Aorta (tissue), 5 donors: ENCODE measurements around the gene TOGARAM1. TPM values are rescaled to one million over a fixed set of nuclear protein-coding genes. Genes with fewer than 3 reads are reported as not detected.
"Not testable (repeated sequence)": the region's sequence is repeated elsewhere in the genome, so short reads cannot be mapped to it uniquely, and the experiment has no call there.

Experiments used
- ATAC-seq: fragments of 200-7000 bp; cut with Tn5 transposase; one replicate; pipeline ENCODE4 v1.9.1; 2022; ENCODE audit warnings: moderate library complexity; ENCODE audit not compliant: low FRiP score
- DNase-seq, 2 donors: peaks; one replicate each; pipeline ENCODE4 v3.0.0-alpha.2; 2020
- H3K27ac ChIP-seq, 2 donors: one replicate each; pipeline ENCODE4 v1.5.1; 2013; ENCODE audit warnings: low read length in 2 of 2, mild to moderate bottlenecking in 2 of 2, moderate library complexity in 2 of 2, control low read depth in 1 of 2, inconsistent platforms in 1 of 2, low read depth in 1 of 2
- H3K27me3 ChIP-seq, 2 donors: one replicate each; pipeline ENCODE4 v1.6.1; 2013; ENCODE audit warnings: control low read depth in 1 of 2, low read length in 1 of 2, mild to moderate bottlenecking in 1 of 2, moderate library complexity in 1 of 2; ENCODE audit not compliant: insufficient read depth in 2 of 2, control insufficient read depth in 1 of 2
- H3K36me3 ChIP-seq, 2 donors: one replicate each; pipeline ENCODE4 v1.6.1; 2013; ENCODE audit warnings: control low read depth in 1 of 2, low read length in 1 of 2, mild to moderate bottlenecking in 1 of 2; ENCODE audit not compliant: insufficient read depth in 2 of 2, control insufficient read depth in 1 of 2
- H3K4me1 ChIP-seq, 2 donors: one replicate each; pipeline ENCODE4 v1.6.1; 2013; ENCODE audit warnings: low read length in 2 of 2, control low read depth in 1 of 2, mild to moderate bottlenecking in 1 of 2, moderate library complexity in 1 of 2; ENCODE audit not compliant: insufficient read depth in 2 of 2, control insufficient read depth in 1 of 2
- H3K4me3 ChIP-seq, 2 donors: one replicate each; pipeline ENCODE4 v1.5.1; 2013; ENCODE audit warnings: low read length in 2 of 2, control low read depth in 1 of 2, mild to moderate bottlenecking in 1 of 2
- H3K9me3 ChIP-seq: one replicate; pipeline ENCODE4 v1.6.1; 2013; ENCODE audit warnings: mild to moderate bottlenecking, low read length; ENCODE audit not compliant: control insufficient read depth
- WGBS, 2 donors: extraction: QIAGEN DNeasy Blood & Tissue Kit; methylation state at CpG; one replicate each; pipeline ENCODE4 v1.1.7; 2013; 5-methylcytosine and 5-hydroxymethylcytosine counted together
- intact Hi-C, 2 donors: fragments of 100-400 bp; cut with DNase I; formaldehyde crosslinking; loops; one replicate each; pipeline versions ENCODE4 v1.14.2 to v1.15.0; 2022
- polyA plus RNA-seq, 2 donors: library from polyadenylated mRNA; stranded (reverse); fragments of 200-250 nt; gene quantifications; one replicate each; pipeline ENCODE4 v1.2.3, GENCODE V29; 2013
- total RNA-seq, 2 donors: library from RNA; stranded (reverse); fragmentation: NEBNext Ultra II Directional; extraction: Animal tissue kit (Norgen Biotek cat#: 25700); gene quantifications; one replicate each; pipeline ENCODE4 v1.2.1, GENCODE V29; 2021
- donor health status: healthy with polysubstance abuse.
- donor health status: Bipolar disorder and iron deficiency.
- donor health status: DM: no; HTN: no; CAD: no.
- donor health status: DM: no; HTN: no; CAD: no.
- donor health status: DM: yes; HTN: yes; CAD: no.

Gene TOGARAM1
- total and polyA plus RNA-seq, 4 donors = 6.1 to 21.4 (median 9.3) TPM

DNA sequence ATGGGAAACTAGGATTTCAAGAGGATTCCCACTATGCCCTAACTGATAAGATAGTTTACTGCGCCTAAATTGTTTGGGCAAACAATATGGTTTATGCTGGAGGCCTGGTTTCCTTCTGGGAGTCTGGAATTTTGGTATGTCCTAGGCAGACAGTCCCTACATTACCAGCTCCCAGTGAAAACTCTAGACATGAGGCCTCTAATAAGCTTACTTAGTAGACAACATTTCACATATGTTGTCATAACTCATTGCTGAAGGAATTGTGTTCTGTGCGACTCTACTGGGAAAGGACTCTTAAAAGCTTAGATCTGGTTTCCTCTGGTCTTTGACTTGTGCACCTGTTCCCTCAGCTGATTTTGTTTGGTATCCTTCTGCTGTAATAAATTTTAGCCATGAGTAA is 104.0 kb downstream of the TOGARAM1 start:
- DNase-seq = no peak
- H3K9me3 ChIP-seq = no peaks in the 10 kb centered on the region
- WGBS, 2 donors = 43 to 48% methylated on average over 2 of the region's 2 CpGs
- intact Hi-C loops = no loop called here
- H3K27me3 ChIP-seq = no peaks in the 10 kb centered on the region
- no peak overlapping the region for H3K27ac ChIP-seq
- H3K36me3 ChIP-seq = no peaks in the 10 kb centered on the region
- no peak overlapping the region for H3K4me3 ChIP-seq
- ATAC-seq = no peak
- H3K4me1 ChIP-seq = no peaks in the 10 kb centered on the region

DNA sequence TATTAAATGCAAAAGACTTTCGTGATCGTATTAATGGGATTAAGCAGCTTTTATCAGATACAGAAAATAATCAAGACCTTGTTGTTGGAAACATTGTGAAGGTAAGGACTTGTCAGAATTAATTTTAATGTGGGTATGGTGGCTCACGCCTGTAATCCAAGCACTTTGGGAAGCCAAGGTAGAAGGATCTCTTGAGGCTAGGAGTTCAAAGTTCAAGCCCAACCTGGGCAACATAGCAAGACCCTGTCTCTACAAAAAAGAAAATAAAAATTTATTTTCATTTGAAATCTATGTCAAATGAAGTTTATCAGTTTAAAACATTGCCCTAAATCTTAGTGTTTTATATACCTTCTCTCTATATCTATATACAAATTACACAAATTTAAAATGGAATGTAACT is 104.7 kb downstream of the TOGARAM1 start:
- no peaks in the 10 kb centered on the region for H3K27me3 ChIP-seq
- H3K4me1 ChIP-seq = no peaks in the 10 kb centered on the region
- DNase-seq (no peak), ATAC-seq (no peak)
- H3K9me3 ChIP-seq = no peaks in the 10 kb centered on the region
- no peaks in the 10 kb centered on the region for H3K36me3 ChIP-seq
- no peak overlapping the region for H3K27ac ChIP-seq
- 96 to 97% methylated on average over 3 of the region's 3 CpGs for WGBS, 2 donors
- intact Hi-C loops = no loop called here
- H3K4me3 ChIP-seq = no peak overlapping the region

- H3K36me3 ChIP-seq = no peaks in the 10 kb centered on the region
- no peaks in the 10 kb centered on the region for H3K4me1 ChIP-seq
- H3K9me3 ChIP-seq = no peaks in the 10 kb centered on the region
- intact Hi-C loops = no loop called here
- WGBS, 2 donors = 85 to 88% methylated on average over 3 of the region's 3 CpGs
- H3K4me3 ChIP-seq = no peak overlapping the region
- no peak for ATAC-seq
- H3K27ac ChIP-seq = no peak overlapping the region
- no peak for DNase-seq
- no peaks in the 10 kb centered on the region for H3K27me3 ChIP-seq
Observed at GRCh38 chr14:45068396-45068795, 106.4 kb downstream of the TOGARAM1 start.

DNA sequence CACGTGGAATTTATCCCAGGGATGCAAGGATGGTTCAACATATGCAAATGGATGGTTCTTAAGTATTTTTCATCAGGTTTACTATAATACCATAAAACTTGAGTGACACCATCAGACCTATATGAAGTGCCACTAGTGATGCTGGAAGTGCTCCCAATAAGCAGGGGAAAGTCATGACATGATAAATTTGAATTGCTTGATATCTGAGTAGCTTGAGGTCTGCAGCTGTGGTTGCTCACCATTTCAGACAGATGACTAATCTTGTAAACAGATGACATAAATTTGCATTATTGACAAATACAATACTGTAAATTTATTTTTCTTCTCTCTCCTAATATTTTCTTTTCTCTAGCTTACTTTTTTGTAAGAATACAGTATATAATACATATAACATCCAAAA is 108.2 kb downstream of the TOGARAM1 start:
- H3K9me3 ChIP-seq = no peaks in the 10 kb centered on the region
- no peaks in the 10 kb centered on the region for H3K36me3 ChIP-seq
- no peak overlapping the region for H3K4me3 ChIP-seq
- ATAC-seq (no peak), DNase-seq (no peak)
- no peak overlapping the region for H3K27ac ChIP-seq
- intact Hi-C loops = no loop called here
- 97 to 100% methylated on average over 1 of the region's 1 CpG for WGBS, 2 donors
- no peaks in the 10 kb centered on the region for H3K4me1 ChIP-seq
- H3K27me3 ChIP-seq = no peaks in the 10 kb centered on the region

DNA sequence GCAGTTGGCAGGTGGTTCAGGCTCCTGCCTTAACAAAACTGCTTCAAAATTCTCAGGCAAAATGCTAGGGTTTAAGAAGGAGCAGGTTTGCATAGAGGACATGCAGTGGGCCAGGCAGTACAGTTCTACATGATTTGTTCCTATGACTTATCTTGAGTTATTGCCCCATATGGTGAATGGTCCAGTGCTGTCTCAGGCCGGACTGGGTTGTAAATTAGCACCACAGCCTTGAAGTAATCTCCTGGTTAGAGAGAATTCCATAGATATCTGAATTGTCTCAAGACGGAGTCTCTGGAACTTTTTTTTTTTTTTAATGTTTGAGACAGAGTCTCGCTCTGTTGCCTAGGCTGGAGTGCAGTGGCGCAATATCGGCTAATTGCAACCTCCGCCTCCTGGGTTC is 110.1 kb downstream of the TOGARAM1 start:
- intact Hi-C loops = no loop called here
- no peaks in the 10 kb centered on the region for H3K36me3 ChIP-seq
- H3K9me3 ChIP-seq = no peaks in the 10 kb centered on the region
- no peak overlapping the region for H3K27ac ChIP-seq
- ATAC-seq (no peak), DNase-seq (no peak)
- WGBS, 2 donors = 94 to 96% methylated on average over 6 of the region's 6 CpGs
- H3K27me3 ChIP-seq = no peaks in the 10 kb centered on the region
- no peaks in the 10 kb centered on the region for H3K4me1 ChIP-seq
- H3K4me3 ChIP-seq = no peak overlapping the region

GRCh38 chr14:45073231-45073879 is 111.4 kb downstream of the TOGARAM1 start:
- DNase-seq (no peak), ATAC-seq (no peak)
- H3K9me3 ChIP-seq = no peaks in the 10 kb centered on the region
- WGBS, 2 donors = 88 to 89% methylated on average over 5 of the region's 5 CpGs
- no peak overlapping the region for H3K4me3 ChIP-seq
- intact Hi-C loops = no loop called here
- H3K27ac ChIP-seq = no peak overlapping the region
- no peaks in the 10 kb centered on the region for H3K4me1 ChIP-seq
- no peaks in the 10 kb centered on the region for H3K27me3 ChIP-seq
- no peaks in the 10 kb centered on the region for H3K36me3 ChIP-seq

GRCh38 chr14:45078323-45078722 is 116.3 kb downstream of the TOGARAM1 start:
- no peak overlapping the region for H3K4me3 ChIP-seq
- no peak overlapping the region for H3K27ac ChIP-seq
- H3K4me1 ChIP-seq = peaks cover 0 to 2% of the 10 kb centered on the region in 2 donors
- DNase-seq (no peak), ATAC-seq (no peak)
- H3K27me3 ChIP-seq = no peaks in the 10 kb centered on the region
- 64 to 71% methylated on average over 1 of the region's 1 CpG for WGBS, 2 donors
- no peaks in the 10 kb centered on the region for H3K36me3 ChIP-seq
- H3K9me3 ChIP-seq = no peaks in the 10 kb centered on the region
- intact Hi-C loops = no loop called here

GRCh38 chr14:45080416-45080968 is 118.5 kb downstream of the TOGARAM1 start:
- intact Hi-C loops = loop anchor here in 1 of 2 donors (5.0 kb wide), 3 partner anchors 118 to 183 kb away; partner anchors contain the start of genes KLHL28 and TOGARAM1

GRCh38 chr14:45081096-45081495 is 119.1 kb downstream of the TOGARAM1 start:
- intact Hi-C loops = loop anchor here in 1 of 2 donors (5.0 kb wide), 3 partner anchors 119 to 184 kb away; partner anchors contain the start of genes KLHL28 and TOGARAM1
- H3K9me3 ChIP-seq = not testable (repeated sequence)

More at GRCh38 chr14:45080416-45080968, 118.5 kb downstream of the TOGARAM1 start:
- not testable (repeated sequence) for DNase-seq, H3K27ac ChIP-seq, H3K36me3 ChIP-seq, H3K4me3 ChIP-seq, H3K27me3 ChIP-seq, H3K9me3 ChIP-seq, ATAC-seq, H3K4me1 ChIP-seq
- 96% methylated on average over 31 to 40 of the region's 40 CpGs for WGBS, 2 donors

More at GRCh38 chr14:45081096-45081495, 119.1 kb downstream of the TOGARAM1 start:
- not testable (repeated sequence) for H3K27me3 ChIP-seq, H3K36me3 ChIP-seq, ATAC-seq, H3K4me3 ChIP-seq, DNase-seq, H3K27ac ChIP-seq, H3K4me1 ChIP-seq
- 93 to 96% methylated on average over 3 of the region's 3 CpGs for WGBS, 2 donors
